ENCODE data around the gene ZSWIM1.

The ZSWIM1 gene

GRCh38 chr20:45880988-45881788 lies at the start of gene ZSWIM1:
Gene ZSWIM1 (plus strand): TSS chr20:45881227. CDS start chr20:45882593, 1,366 bp downstream.
- peak; percentile 99 for DNase-seq

- DNase-seq, result no peak
These were observed 48.4 kb upstream of the ZSWIM1 start for GRCh38 chr20:45832619-45833018.

GRCh38 chr20:45833030-45833882 lies 47.8 kb upstream of the ZSWIM1 start, which contains the start of gene SNX21:
Gene SNX21 (plus strand): TSS chr20:45833799. CDS start chr20:45833920, 121 bp downstream.
- peak; percentile 39 to 85 for DNase-seq

GRCh38 chr20:45833883-45834796 lies 46.9 kb upstream of the ZSWIM1 start:
- peak in 1 of 2 experiments; percentile 63 for DNase-seq

GRCh38 chr20:45834797-45835161 lies 46.2 kb upstream of the ZSWIM1 start:
- DNase-seq, result no peak

GRCh38 chr20:45835329-45835765 lies 45.7 kb upstream of the ZSWIM1 start:
- no peak for DNase-seq

- no peak for DNase-seq
These were observed 45.2 kb upstream of the ZSWIM1 start for GRCh38 chr20:45835825-45836224.

- DNase-seq, result no peak
These were observed 44.2 kb upstream of the ZSWIM1 start for GRCh38 chr20:45836841-45837240.

- no peak for DNase-seq
These were observed 40.3 kb upstream of the ZSWIM1 start for GRCh38 chr20:45840700-45841198.

GRCh38 chr20:45841407-45842129 lies 39.5 kb upstream of the ZSWIM1 start:
- DNase-seq, result no peak

GRCh38 chr20:45842169-45842812 lies 38.7 kb upstream of the ZSWIM1 start:
- no peak for DNase-seq

GRCh38 chr20:45843506-45843905 lies 37.5 kb upstream of the ZSWIM1 start:
- no peak for DNase-seq

- no peak for DNase-seq
These were observed 35.6 kb upstream of the ZSWIM1 start for GRCh38 chr20:45845452-45845851.

- DNase-seq, result no peak
These were observed 32.6 kb upstream of the ZSWIM1 start for GRCh38 chr20:45848421-45848820.

- no peak for DNase-seq
These were observed 32.0 kb upstream of the ZSWIM1 start for GRCh38 chr20:45848969-45849582.

- no peak for DNase-seq
These were observed 30.8 kb upstream of the ZSWIM1 start for GRCh38 chr20:45850238-45850637.

- DNase-seq, result no peak
These were observed 30.1 kb upstream of the ZSWIM1 start for GRCh38 chr20:45850926-45851325.

GRCh38 chr20:45851501-45851900 lies 29.5 kb upstream of the ZSWIM1 start:
- DNase-seq, result no peak

- no peak for DNase-seq
These were observed 28.7 kb upstream of the ZSWIM1 start for GRCh38 chr20:45852326-45852725.

- DNase-seq, result no peak
These were observed 27.5 kb upstream of the ZSWIM1 start for GRCh38 chr20:45853484-45853883.
